CD4-positive, alpha-beta T cell treated with Interleukin-10 for 1 hour (primary cell): ENCODE results near the gene FAM72B.
"Not testable (repeated sequence)": the region's sequence is repeated elsewhere in the genome, so short reads cannot be mapped to it uniquely, and the experiment has no call there.

ENCODE experiments used
- DNase-seq: peaks from one replicate; pipeline ENCODE4 v3.0.0-alpha.2; 2020

Gene FAM72B

GRCh38 chr1:121184290-121185127, at the start of gene FAM72B, which contains the start of gene SRGAP2C:
TSS of gene FAM72B (minus strand) at chr1:121184340. CDS start at chr1:121183489, 851 bp downstream.
TSS of gene SRGAP2C (plus strand) at chr1:121184975. CDS start at chr1:121187447, 2,472 bp downstream.
- peak; percentile 98 for DNase-seq

DNA sequence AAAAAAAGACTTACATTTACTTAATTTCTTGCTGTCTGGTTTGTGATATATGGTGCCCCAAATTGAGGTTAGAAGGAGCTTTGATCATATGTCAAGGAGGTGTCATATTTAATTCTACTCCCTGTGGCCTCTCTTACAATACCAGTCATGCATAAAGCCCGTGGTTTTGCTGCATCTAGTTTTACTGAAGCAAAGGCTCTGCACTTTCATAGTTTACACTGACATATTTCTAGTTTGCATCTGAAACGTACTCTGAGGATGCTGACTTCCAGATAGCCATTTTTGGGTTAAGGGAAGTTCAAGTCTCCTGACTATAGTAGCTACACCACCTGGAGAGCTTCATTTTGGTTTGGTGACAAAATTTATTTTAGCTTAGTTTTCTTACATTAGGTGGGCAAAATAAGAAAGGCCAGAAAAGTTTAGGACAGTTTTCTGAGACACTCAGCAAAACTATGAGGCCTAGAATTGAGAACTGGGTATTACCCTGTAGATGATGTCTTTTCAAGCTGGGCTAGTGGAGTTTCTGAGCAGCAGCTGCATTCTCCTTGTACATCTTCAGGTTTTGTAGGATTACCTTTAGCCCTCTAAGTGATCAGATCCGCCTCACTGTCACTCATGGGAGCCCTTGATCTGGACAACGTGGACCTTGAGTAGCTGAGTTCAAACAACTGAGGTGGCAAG, 48.4 kb upstream of the FAM72B start:
- DNase-seq: not testable (repeated sequence)

GRCh38 chr1:121230636-121231035, 46.5 kb upstream of the FAM72B start:
- DNase-seq: not testable (repeated sequence)

GRCh38 chr1:121227544-121228330, 43.6 kb upstream of the FAM72B start:
- DNase-seq: not testable (repeated sequence)

- DNase-seq: not testable (repeated sequence)
Measured at GRCh38 chr1:121226925-121227324, 42.8 kb upstream of the FAM72B start.

DNA sequence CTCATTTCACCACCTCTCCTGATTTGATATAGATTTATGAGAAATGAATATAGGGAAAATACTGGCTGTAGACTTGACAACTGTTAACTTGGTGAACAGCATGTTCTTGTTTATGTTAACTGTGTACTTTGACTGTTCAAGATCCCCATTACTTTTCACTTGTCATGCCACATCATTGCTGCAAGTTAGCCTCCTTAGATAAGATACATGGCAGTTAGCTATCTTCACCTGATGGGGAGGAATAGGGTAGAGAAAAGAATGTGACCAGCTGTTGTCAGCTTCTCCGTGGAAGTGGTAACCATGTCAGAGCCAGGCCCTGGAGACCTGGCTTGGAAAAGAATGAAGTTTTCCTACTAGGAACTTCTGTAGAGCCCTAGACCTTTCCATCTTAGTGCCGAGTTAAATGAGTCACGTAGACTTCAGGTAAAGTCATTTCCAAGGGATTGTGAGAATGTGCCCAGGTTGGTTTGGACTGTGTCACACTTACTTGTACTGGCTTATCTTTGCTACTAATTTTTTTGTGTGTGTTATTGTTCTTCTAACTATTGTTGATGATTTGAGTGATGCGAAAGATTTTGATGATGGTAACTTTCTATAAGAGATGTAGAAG, 42.3 kb upstream of the FAM72B start:
- not testable (repeated sequence) for DNase-seq

- DNase-seq: not testable (repeated sequence)
Measured at GRCh38 chr1:121224714-121225113, 40.6 kb upstream of the FAM72B start.

GRCh38 chr1:121221770-121222169, 37.6 kb upstream of the FAM72B start:
- not testable (repeated sequence) for DNase-seq

DNA sequence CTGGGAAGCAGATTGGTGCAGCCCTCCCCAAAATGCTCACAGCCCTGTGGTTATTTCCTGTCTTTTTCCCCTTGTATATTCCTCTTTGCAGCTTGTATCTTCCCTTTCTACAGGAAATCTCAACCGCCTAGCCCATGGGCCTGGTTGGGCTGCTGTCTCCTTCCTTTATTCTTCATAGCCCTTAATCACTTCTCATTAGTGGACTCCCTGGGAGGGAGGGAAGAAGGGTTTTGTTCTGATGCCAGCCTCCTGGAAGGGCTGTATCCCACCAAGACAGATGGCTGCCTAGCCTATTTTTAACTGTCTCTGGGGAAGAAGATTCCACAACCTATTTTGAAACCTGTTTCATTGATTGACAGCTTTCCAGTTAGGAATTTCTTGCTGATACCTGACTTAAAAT, 32.5 kb upstream of the FAM72B start:
- DNase-seq: not testable (repeated sequence)

DNA sequence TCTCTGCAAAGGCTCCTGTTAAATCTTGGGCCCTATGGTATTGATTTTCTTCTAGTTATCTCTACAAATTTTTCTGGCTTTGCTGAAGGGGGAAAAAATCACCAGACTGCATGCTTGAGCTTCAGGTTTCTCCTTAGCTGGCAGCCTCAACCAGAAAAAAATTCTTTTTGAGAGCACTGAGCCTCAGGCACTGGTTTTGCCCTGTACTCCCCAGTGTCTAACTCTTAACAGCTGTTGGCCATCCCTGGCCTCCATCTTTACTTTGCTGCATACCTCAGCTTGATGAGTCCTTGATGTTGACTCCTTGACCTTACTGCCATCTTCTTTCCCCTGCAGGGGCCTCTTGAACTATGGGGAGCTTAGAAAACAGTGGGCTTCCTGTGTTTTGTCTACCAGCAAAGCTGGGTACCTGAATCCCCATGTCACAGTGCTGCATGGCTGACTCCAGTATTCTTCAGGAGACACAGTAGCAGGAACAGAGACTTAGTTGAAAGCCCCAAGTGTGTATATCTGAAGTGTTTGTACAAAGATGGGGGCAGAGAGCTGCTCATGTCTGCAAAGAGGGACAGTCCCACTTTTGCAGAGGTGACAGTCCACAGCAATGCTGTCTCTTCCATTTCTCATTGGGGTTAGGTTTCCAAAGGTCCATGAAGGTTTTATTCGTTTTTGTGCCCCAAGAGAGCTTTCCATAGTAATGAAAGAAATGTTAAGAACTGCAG, 31.7 kb upstream of the FAM72B start:
- not testable (repeated sequence) for DNase-seq

- not testable (repeated sequence) for DNase-seq
Measured at GRCh38 chr1:121214544-121215156, 30.5 kb upstream of the FAM72B start.

DNA sequence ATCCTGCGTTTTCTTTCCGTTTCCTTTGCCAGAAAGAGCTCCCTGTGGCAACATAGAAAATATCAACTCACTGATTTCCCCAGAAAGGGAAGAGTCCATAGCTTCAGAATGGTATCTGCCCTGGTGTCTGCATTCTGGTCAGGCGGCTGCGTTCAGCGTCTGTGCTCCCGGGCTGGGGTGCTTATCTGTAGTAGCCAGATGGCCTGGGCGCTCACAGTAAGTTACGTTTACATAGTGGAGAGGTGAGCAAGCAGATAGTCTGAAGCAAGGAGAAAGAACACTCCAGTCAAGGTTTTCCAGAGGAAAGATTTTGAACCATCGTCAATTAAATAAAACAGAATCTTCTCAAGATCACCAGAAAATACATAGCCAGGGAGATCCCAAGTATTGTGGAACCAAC, 29.4 kb upstream of the FAM72B start:
- DNase-seq: not testable (repeated sequence)

DNA sequence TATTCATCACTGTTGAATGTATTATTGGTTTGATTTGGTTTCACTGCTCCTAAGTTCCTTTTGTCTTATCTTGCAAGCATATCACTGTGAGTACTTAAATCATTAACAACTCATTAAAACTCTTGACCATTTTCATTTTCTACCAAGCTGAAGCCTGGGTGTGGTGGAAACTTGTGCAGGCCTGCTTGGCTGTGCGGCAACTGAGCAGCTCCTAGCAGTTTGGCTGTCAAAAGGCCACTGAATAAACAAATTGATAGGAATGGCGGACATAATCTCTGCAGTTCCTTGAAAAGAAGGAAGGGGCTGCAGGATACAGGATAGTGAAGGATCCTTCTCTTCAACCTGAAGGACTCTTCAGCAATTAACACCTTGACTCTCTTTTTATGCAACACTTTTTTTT, 26.6 kb upstream of the FAM72B start:
- not testable (repeated sequence) for DNase-seq

- DNase-seq: not testable (repeated sequence)
Measured at GRCh38 chr1:121208375-121208774, 24.2 kb upstream of the FAM72B start.

- not testable (repeated sequence) for DNase-seq
Measured at GRCh38 chr1:121207328-121207727, 23.2 kb upstream of the FAM72B start.

GRCh38 chr1:121205786-121206711, 21.9 kb upstream of the FAM72B start:
- not testable (repeated sequence) for DNase-seq

- not testable (repeated sequence) for DNase-seq
Measured at GRCh38 chr1:121202986-121203385, 18.8 kb upstream of the FAM72B start.

- not testable (repeated sequence) for DNase-seq
Measured at GRCh38 chr1:121200985-121201981, 17.1 kb upstream of the FAM72B start.

GRCh38 chr1:121200232-121200631, 16.1 kb upstream of the FAM72B start:
- DNase-seq: not testable (repeated sequence)
